Stimulated activated CD4-positive, alpha-beta T cell treated with anti-CD3 and anti-CD28 coated beads, Interleukin-4, amount 100 ng/mL, for 1 hour (primary cell): ENCODE measurements around the gene SEMA5A.

ENCODE experiments used
- DNase-seq: peaks from one replicate; pipeline ENCODE4 v3.0.0-alpha.2; 2020

SEMA5A gene

GRCh38 chr5:9348401-9348996 is 197.4 kb downstream of the SEMA5A start:
- no peak for DNase-seq

GRCh38 chr5:9347541-9348295 is 198.2 kb downstream of the SEMA5A start:
- no peak for DNase-seq

- DNase-seq = no peak
These were observed 198.8 kb downstream of the SEMA5A start for GRCh38 chr5:9347032-9347431.

- no peak for DNase-seq
These were observed 201.1 kb downstream of the SEMA5A start for GRCh38 chr5:9344751-9345240.

GRCh38 chr5:9343146-9343850 is 202.6 kb downstream of the SEMA5A start:
- DNase-seq = no peak

- DNase-seq = no peak
These were observed 203.6 kb downstream of the SEMA5A start for GRCh38 chr5:9342161-9342787.

GRCh38 chr5:9340085-9340484 is 205.8 kb downstream of the SEMA5A start:
- no peak for DNase-seq

GRCh38 chr5:9339206-9339818 is 206.6 kb downstream of the SEMA5A start:
- no peak for DNase-seq

- DNase-seq = no peak
These were observed 207.1 kb downstream of the SEMA5A start for GRCh38 chr5:9338796-9339195.

- no peak for DNase-seq
These were observed 207.8 kb downstream of the SEMA5A start for GRCh38 chr5:9337928-9338595.

GRCh38 chr5:9335754-9336495 is 209.9 kb downstream of the SEMA5A start:
- DNase-seq = no peak

GRCh38 chr5:9335269-9335668 is 210.6 kb downstream of the SEMA5A start:
- DNase-seq = no peak

GRCh38 chr5:9332026-9332425 is 213.8 kb downstream of the SEMA5A start:
- DNase-seq = no peak

- no peak for DNase-seq
These were observed 214.5 kb downstream of the SEMA5A start for GRCh38 chr5:9331372-9331771.

- no peak for DNase-seq
These were observed 216.8 kb downstream of the SEMA5A start for GRCh38 chr5:9329125-9329524.

- no peak for DNase-seq
These were observed 220.3 kb downstream of the SEMA5A start for GRCh38 chr5:9325549-9325948.

- DNase-seq = no peak
These were observed 221.4 kb downstream of the SEMA5A start for GRCh38 chr5:9324348-9325077.

- DNase-seq = no peak
These were observed 225.2 kb downstream of the SEMA5A start for GRCh38 chr5:9320652-9321051.

- DNase-seq = no peak
These were observed 227.8 kb downstream of the SEMA5A start for GRCh38 chr5:9318031-9318430.

GRCh38 chr5:9316733-9317132 is 229.1 kb downstream of the SEMA5A start:
- DNase-seq = no peak

GRCh38 chr5:9316041-9316440 is 229.8 kb downstream of the SEMA5A start:
- no peak for DNase-seq
